Psoas muscle (tissue), 8 donors: ENCODE data around the gene PFKP. TPM values are rescaled to one million over a fixed set of nuclear protein-coding genes. Genes with fewer than 3 reads are reported as not detected.

Experiments
- ATAC-seq, 4 donors: fragments of 200-7000 bp; cut with Tn5 transposase; one replicate each; pipeline ENCODE4 v1.9.1; 2020; ENCODE audit warnings: moderate library complexity in 3 of 4, mild to moderate bottlenecking in 2 of 4
- DNase-seq, 2 donors: peaks; one replicate each; pipeline ENCODE4 v3.0.0-alpha.2; 2020
- H3K27ac ChIP-seq: fragments of 200-600 bp; one replicate; pipeline ENCODE4 v1.8.0; 2022
- H3K27me3 ChIP-seq, 3 donors: fragments of 200-600 bp in 1 of 3; one replicate each; pipeline versions ENCODE4 v1.6.1 to v1.8.0; 2013 to 2022; ENCODE audit warnings: low read length in 2 of 3, mild to moderate bottlenecking in 2 of 3, moderate library complexity in 1 of 3; ENCODE audit not compliant: insufficient read depth in 3 of 3
- H3K36me3 ChIP-seq, 2 donors: fragments of 200-600 bp in 1 of 2; one replicate each; pipeline versions ENCODE4 v1.6.1 to v1.8.0; 2013 to 2022; ENCODE audit warnings: low read depth in 1 of 2, mild to moderate bottlenecking in 1 of 2, moderate library complexity in 1 of 2; ENCODE audit not compliant: insufficient read depth in 1 of 2
- H3K4me1 ChIP-seq: fragments of 200-600 bp; one replicate; pipeline ENCODE4 v1.8.0; 2022
- H3K4me3 ChIP-seq: fragments of 200-600 bp; one replicate; pipeline ENCODE4 v1.8.0; 2022; ENCODE audit warnings: mild to moderate bottlenecking
- H3K9me3 ChIP-seq: fragments of 200-600 bp; one replicate; pipeline ENCODE4 v1.8.0; 2022
- WGBS, 3 donors: extraction: QIAGEN DNeasy Blood & Tissue Kit; methylation state at CpG; one replicate each; pipeline versions ENCODE4 v1.1.6 to v1.1.7; 2013; 5-methylcytosine and 5-hydroxymethylcytosine counted together
- intact Hi-C, 2 donors: fragments of 100-400 bp; cut with DNase I; formaldehyde crosslinking; loops; one replicate each; pipeline versions ENCODE4 v1.11.0 to v1.14.2; 2022
- polyA plus RNA-seq, 3 donors: library from polyadenylated mRNA; stranded (reverse); fragments of 200-250 nt; gene quantifications; one replicate each; pipeline ENCODE4 v1.2.3, GENCODE V29; 2013
- total RNA-seq, 4 donors: library from RNA; stranded (reverse); fragmentation: NEBNext Ultra II Directional in 2 of 4; extraction: Animal tissue kit (Norgen Biotek cat#: 25700) in 2 of 4; gene quantifications; one replicate each; pipeline versions ENCODE4 v1.2.1 to v1.2.4, GENCODE V29; 2021 to 2023
- TF ChIP-seq, protein P1 (sequence below): fragments of 200-600 bp; IDR thresholded peaks from one replicate; pipeline ENCODE4 v1.8.0; 2022; ENCODE audit warnings: antibody characterized with exemption
- donor health status: healthy with polysubstance abuse.
- donor health status: DM: no; HTN: no; CAD: no; lungs with moderate emphysema.
- donor health status: Bipolar disorder and iron deficiency.
- donor health status: healthy.
- donor health status: DM: yes; HTN: yes; CAD: no.
- donor health status: DM: no; HTN: no; CAD: no.
- donor health status: DM: no; HTN: no; CAD: no.
- donor health status: DM: yes; HTN: yes; CAD: no.

The PFKP gene
- total and polyA plus RNA-seq, 7 donors, result 12.2 to 104 (median 33.4) TPM

- peaks cover 18% of the 10 kb centered on the region for H3K4me1 ChIP-seq
Measured at GRCh38 chr10:3140280-3140679, 72.9 kb downstream of the PFKP start.

DNA sequence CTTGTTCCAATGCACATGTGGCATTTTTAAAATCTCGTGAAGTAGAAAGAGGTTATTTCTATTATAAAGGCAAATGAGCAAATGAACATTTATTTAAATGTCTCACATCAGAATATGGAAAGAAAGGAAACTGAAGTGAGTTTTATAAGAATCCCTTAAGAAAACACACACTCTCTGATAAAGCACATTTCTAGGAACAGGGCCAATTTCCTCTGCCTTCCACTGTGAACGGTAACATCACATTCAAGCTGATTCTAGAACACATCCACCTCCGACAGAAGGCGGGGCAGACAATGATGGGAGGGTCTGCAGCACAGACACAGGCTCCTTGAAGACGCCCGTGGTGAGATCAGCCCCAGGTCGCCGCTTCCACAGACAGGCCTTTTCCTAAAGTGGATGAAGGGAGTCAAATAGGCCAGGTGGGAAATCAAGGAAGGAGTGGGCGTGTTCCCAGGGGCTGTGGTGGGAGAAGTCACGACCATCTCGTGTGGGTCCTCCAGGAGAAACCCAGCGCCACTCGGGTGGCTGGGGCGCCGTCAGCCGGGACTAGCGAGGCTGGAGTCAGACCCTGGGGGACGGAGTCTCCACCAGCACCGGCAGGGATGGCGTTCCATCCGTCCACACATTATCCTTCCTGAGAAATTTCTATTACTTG is 74.1 kb downstream of the PFKP start:
- TF ChIP-seq, protein P1, sequence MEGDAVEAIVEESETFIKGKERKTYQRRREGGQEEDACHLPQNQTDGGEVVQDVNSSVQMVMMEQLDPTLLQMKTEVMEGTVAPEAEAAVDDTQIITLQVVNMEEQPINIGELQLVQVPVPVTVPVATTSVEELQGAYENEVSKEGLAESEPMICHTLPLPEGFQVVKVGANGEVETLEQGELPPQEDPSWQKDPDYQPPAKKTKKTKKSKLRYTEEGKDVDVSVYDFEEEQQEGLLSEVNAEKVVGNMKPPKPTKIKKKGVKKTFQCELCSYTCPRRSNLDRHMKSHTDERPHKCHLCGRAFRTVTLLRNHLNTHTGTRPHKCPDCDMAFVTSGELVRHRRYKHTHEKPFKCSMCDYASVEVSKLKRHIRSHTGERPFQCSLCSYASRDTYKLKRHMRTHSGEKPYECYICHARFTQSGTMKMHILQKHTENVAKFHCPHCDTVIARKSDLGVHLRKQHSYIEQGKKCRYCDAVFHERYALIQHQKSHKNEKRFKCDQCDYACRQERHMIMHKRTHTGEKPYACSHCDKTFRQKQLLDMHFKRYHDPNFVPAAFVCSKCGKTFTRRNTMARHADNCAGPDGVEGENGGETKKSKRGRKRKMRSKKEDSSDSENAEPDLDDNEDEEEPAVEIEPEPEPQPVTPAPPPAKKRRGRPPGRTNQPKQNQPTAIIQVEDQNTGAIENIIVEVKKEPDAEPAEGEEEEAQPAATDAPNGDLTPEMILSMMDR, result no peak
- H3K9me3 ChIP-seq, result no peaks in the 10 kb centered on the region
- no peak for ATAC-seq
- H3K4me3 ChIP-seq, result no peak overlapping the region
- DNase-seq, result no peak
- intact Hi-C loops, result no loop called here
- 90 to 91% (median 91%) methylated on average over 21 of the region's 21 CpGs for WGBS, 3 donors
- peaks cover 7 to 98% of the 10 kb centered on the region in 2 donors for H3K36me3 ChIP-seq
- peaks cover 15% of the 10 kb centered on the region for H3K4me1 ChIP-seq
- H3K27ac ChIP-seq, result no peak overlapping the region
- no peaks in the 10 kb centered on the region for H3K27me3 ChIP-seq

More at GRCh38 chr10:3140280-3140679, 72.9 kb downstream of the PFKP start:
- DNase-seq, result no peak
- Histone ChIP-seq H3K27ac (no peak overlapping the region), H3K9me3 (no peaks in the 10 kb centered on the region), H3K36me3 (peaks cover 4 to 98% of the 10 kb centered on the region in 2 donors), H3K27me3 (no peaks in the 10 kb centered on the region), H3K4me3 (no peak overlapping the region)
- WGBS, 3 donors, result 28 to 60% (median 48%) methylated on average over 9 of the region's 9 CpGs
- intact Hi-C loops, result no loop called here
- TF ChIP-seq, protein P1, result no peak
- no peak for ATAC-seq

DNA sequence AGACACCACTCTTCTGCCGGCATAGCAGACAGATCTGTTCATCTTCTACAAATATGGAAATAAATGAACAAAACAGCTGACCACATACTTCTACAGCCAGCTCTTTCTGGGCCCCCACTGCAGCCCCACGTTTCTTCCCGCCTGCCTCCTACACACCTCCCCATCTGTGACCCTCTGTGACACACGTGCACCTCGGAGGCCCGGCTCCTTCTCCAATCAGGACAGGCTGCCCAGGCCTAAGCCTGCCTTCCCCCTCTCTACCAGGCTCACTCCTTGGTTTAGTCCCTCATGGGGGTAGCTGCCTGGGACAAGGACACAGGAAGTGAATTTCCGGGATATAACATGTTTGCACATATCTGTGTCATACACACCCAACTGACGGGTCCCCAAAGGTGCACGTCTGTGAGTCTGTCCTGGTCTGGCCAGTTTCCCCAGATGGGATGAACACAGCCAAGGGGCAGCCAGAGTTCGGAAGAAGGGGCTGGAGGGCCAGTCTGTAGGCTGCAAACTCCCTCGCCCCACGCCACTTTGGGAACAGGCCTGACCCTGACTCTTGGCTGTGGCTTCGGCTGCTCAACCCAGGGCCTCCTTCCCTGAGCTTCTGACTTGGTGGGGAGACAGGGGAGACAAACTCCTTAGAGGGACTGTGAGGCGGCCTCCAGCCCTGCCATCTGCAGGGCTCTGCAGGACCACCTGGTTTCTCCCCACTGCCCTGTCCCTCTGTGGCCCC is 75.0 kb downstream of the PFKP start:
- H3K4me1 ChIP-seq, result peaks cover 9% of the 10 kb centered on the region
- H3K4me3 ChIP-seq, result no peak overlapping the region
- 78 to 87% (median 83%) methylated on average over 14 of the region's 14 CpGs for WGBS, 3 donors
- no peaks in the 10 kb centered on the region for H3K9me3 ChIP-seq
- ATAC-seq, result no peak
- DNase-seq, result no peak
- TF ChIP-seq, protein P1, result no peak
- H3K36me3 ChIP-seq, result peaks cover 7 to 100% of the 10 kb centered on the region in 2 donors
- H3K27ac ChIP-seq, result no peak overlapping the region
- H3K27me3 ChIP-seq, result no peaks in the 10 kb centered on the region
- intact Hi-C loops, result no loop called here

DNA sequence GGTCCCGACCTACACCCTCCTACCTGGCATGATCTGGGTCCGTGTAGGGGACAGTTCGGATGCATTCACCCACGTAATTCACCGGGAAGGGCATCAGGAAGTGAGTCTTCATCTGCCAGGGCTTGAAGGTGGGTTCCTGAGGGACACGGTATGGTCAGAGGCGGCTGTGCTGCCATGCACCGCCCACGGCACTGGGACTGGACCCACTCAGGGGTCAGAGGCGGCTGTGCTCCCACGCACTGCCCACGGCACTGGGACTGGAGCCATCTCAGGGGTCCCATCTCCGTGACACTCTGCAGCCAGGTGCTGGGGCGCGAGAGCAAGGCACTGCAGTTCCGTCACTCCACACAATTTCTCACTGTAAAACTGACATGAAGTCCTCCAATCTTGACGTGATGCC is 76.0 kb downstream of the PFKP start:
- no peak for ATAC-seq

More for the DNA sequence above, 76.0 kb downstream of the PFKP start:
- H3K9me3 ChIP-seq, result no peaks in the 10 kb centered on the region
- intact Hi-C loops, result no loop called here
- peaks cover 9 to 100% of the 10 kb centered on the region in 2 donors for H3K36me3 ChIP-seq
- WGBS, 3 donors, result 92 to 94% (median 94%) methylated on average over 17 of the region's 17 CpGs
- H3K27ac ChIP-seq, result no peak overlapping the region
- DNase-seq, result no peak
- H3K4me3 ChIP-seq, result no peak overlapping the region
- TF ChIP-seq, protein P1, result no peak
- H3K27me3 ChIP-seq, result no peaks in the 10 kb centered on the region
- H3K4me1 ChIP-seq, result no peaks in the 10 kb centered on the region
